NCI-H1436 treated with DMSO at 0.1 percent for 48 hours (cell line): ENCODE data around the gene MED15.

Source experiments
- DNase-seq: peaks from one replicate; lab custom pipeline; 2025; lab: John Stamatoyannopoulos, UW

The MED15 gene

DNA sequence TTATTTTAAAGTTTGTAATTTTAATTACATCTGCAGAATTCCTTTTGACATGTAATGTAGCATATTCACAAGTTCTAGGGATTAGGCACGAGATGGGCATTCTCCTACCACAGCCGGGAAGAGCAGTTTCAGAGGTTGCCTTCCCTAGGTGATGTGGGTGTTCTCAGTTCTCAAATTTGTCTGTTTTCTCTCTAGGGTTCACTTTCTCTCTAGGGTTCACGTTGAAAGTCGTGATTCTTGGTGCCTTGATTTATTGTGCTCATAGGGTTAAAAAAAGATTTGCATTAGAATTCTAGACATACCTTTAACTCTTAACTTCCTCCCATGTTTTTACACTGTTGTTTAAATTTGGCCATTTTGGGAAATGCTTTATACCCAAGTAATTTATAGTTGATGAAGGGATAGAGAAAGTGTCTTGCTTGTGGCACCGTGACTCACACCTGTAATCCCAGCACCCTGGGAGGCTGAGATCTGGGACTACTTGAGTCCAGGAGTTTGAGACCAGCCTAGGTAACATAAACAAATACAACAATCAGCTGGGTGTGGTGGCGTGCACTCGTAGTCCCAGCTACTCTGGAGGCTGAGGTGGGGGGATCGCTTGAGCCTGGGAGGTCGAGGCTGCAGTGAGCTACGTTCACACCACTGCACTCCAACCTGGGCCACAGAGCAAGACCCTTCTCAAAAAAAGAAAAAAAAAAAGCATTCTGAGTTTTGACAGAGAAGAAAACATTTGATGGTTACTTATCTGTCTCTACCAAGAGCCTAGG is 3.6 kb downstream of the MED15 start:
- DNase-seq: no peak

DNA sequence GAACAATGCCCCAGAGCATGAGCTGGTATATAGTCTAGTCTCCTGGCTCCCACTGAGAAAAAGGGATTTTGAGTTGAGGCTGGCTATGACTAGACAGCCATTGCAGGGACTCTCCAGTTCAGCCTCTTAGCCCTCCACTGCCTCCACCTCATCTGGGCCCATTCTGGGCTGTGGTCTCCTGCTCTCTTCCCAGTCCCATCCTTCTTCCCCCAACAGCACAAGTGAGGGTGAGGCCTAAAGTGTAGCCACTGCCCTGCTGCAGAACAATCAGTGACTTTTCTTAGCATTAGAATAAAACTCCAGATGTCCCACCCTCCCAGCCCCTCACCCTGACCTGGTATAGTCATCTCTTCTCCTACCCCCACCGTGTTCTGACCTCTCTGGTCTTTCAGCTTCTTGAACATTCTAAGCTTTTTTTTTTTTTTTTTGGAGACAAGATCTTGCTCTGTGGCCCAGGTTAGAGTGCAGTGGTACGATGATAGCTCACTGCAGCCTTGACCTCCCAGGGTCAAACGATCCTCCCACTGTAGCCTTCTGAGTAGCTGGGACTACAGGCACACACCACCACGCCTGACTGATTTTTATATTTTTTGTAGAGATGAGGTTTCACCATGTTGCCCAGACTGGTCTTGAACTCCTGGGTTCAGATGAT is 4.3 kb downstream of the MED15 start:
- DNase-seq: no peak

DNA sequence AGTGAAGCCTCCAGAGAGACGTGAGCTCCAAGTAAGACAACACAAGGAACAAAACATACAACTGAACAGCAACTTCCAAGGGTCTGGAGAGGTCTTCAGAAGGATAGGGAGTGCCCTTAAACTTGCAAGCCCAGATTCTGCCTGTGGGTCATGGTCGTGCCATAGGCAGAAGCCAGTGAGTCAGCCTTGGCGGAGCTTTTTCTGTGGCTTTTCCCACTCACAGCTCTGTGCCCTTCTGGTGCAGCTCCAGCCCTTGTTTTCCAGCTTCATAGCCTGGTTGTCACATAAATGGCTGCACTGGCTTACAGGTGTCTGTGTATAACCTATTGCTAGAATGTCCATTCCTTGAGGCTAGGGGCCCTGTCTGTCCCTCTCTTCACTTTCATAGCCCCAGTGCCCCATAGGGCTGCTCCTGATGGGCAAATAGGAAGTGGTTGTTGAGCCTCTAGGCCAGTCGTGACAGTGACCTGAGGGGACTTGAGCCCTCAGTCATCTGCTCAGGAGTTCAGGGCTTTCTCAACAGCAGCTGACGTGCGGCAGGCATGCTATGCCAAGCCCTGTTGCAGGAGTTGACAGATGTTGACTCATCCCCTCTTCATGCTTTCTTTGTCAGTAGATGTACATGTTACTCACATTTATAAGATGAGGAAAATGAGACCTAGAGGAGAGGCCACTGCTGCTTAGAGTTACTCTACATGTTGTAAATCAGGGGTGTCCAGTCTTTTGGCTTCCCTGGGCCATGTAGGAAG is 7.4 kb downstream of the MED15 start:
- DNase-seq: no peak

DNA sequence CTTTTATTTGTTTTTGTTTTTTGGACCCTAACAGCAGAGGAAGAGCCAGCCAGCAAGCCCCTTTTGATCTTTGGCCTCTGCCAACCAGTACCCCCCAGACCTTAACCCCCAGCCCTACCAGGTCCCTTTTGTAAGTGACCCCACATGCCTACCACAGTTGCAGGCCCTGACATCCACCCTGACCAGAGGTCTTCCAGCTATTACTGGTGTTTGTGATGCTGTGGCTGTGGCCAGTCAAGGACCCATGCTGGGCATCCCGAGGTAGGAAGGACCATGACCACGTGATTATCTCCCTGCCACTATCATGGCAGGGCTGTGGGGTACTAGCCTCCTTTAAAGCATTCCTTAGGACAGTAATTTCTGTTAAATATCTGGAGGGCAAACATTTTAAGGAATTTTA is 9.0 kb downstream of the MED15 start:
- no peak for DNase-seq

DNA sequence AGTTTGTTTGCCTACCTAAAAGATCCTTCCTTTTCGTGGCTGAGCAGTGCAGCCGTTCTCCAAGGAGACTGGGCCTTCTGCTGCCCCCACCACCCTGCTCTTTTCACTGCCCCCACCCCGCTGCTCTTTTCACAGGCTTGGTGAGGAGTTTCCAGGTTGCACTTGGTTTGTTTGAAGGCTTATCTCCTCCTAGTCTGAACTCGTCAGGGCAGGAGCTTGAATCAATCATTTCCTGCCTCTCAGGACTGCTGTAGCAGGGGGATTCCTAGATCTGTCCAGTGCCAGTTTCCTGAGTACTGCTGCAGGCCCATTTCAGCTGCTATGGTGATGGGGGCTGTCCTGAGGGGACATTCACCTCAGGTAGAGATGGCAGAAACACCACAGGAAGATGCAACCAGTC is 10.0 kb downstream of the MED15 start:
- no peak for DNase-seq

DNA sequence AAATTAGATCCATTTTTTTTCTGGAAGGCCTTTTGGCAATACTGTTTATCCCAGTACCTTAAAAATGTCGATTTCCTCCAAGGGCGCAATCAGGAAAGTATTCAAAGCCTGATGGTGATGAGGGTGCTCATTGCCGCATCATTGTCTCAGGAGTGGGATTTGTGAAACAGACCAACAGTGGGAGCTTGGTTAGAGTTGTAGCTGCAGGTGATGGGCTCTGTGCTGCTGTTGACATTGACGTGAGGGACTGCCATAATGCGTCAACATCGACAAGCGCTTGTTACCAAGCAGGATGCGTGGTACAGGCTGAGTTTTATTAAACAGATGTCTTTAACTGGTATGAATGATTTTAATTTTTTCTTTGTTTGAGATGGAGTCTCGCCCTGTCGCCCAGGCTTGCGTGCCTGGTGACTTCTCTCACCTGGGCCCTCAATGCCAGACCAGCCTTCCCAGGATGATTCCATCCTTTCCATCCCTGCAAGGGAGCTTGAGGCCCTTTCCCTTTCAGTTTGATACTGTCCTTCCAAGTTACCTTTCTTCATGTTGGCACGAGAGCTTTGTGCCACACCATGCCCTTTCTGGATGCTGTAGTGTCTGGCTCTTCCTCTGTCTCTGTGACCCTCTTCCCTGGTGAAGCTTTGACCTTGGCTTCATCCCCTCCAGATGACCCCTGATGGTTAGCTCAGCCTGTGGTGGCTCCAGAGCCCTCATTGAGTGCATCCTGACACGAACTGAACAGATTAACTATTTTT is 10.6 kb downstream of the MED15 start:
- DNase-seq: no peak

DNA sequence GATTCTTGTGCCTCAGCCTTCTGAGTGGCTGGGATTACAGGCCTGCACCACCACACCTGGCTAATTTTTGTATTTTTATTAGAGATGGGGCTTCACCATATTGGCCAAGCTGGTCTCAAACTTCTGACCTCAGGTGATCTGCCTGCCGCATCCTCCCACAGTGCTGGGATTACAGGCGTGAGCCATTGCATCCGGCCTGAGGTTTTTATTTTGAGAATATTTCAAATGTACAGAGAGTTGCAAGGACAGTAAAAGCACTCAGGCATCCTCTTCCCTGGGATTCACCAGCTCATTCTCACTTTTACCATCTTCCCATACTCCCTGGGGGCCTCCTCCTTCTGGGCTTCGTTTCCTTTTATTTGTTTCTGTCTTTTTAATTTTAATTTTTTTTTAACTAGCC is 12.1 kb downstream of the MED15 start:
- DNase-seq: no peak

DNA sequence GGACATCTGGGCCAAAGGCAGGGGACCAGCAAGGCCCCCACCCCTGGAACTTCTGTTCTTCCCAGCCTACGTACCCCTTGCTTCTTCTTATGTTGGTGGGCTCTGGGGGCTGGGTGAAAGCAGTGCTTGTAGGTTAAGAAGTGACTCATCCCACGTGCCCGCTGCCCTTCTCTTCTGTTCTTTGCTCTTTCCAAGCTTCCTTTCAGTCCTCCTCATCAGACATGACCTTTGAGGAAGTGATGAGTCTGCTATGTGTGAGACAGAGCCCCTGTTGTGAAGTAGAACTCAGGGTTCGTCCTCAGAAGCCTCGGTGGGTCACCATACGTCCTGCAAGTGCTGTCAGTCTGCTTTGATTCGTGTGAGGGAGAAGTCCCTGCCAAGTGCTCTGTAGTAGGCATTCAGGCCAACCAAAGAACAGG is 12.7 kb downstream of the MED15 start:
- no peak for DNase-seq

DNA sequence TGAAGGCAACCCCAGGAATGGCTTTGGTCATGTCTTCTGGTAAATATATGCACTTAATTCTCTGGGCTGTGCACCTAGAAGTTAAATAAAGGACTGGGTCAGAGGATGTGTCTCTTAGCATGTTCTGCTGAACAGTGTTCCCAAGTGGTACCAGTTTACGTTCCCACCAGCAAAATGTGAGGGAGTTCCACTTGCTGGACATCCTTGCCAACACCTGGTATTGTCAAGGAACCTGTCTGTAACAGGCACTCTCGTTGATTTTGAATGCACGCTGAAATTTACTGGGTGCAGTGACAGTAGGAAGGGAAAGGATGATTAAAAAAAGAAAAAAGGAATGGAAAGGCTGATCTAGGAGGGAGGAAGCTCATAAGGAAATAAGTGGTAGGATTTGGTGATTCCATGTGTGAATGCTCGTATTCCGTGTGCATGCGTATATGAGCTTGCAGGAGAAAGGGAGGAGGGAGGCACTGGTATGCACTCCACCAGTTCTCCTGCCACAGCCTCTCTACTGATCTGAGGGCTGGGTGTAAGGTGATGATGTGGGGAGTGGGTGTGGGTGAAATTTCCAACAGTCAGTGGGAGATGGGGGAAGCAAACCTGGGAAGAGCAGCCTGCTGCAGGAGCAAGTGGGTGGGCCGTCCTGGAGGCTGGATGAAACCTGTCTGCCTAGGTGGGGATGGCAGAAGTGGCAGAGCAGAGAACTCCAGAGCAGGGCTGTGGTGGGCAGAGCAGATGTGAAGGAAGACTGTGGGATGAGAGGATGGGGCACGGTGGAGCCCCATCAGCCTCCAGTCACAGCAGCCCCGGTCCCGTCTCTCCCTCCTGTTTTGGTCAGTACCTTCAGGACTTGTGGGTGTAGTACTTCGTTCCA is 15.0 kb downstream of the MED15 start:
- no peak for DNase-seq

DNA sequence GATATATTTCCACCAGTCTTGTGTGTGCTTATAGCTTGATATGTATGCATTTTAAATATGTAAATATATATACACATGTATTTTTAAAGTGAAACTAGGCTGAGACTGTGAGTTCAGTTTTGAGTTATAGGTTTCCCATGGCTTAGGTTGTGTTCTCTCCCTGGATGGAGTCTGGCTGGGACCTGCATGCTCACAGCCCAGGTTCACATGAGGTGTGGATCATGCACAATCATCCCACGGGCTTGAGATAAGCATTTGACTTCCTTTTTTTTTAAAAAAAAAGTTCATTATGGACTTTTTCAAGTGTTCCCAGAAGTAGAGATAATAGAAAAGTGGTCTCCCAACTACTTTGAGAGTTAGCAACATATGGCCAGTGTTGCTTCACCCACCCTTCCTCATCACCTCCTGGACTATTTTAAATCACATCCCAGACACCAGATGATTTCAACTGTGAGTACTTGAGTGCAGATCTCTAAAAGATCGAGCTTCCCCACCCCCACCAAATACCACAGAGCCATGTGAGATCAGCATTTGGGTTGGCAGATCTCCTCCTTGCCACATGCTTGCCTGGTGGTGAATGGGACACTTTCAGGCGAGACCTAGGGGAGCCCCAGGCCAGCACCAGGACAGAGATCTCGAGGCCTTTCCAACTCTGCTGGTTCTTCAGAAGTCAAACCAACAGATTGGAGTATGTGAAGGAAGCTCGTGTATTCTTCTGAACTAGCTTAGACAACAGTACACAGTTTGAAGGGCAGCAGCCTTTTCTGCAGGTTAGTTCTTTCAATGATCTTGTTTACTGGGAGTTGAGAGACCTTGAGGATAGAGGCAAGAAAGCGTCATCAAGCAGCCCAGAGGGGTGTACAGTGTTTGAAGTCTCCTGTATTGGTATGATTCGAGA is 15.9 kb downstream of the MED15 start:
- DNase-seq: no peak

DNA sequence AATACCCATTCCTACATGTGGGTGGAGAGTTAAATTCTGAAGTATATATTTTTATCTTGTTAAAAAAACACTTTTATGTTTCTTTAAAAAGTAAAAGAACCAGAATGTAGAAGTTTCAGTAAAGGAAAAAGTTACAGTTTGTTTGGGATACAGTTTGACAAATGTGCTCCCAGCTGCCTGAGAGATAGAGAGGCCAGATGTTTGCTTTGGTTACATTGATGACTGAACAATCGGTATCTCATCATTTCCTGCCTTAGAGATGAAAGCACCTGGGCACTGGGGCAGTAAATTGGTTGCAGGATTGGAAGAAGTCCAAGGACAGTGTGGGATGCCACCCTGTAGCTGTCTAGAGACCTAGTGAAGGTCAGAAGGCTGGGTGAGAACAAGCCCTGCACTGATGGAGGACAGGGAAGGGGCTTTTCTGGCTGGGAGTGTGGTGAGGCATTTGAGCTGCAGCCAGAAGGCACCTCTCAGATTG is 16.6 kb downstream of the MED15 start:
- DNase-seq: no peak

DNA sequence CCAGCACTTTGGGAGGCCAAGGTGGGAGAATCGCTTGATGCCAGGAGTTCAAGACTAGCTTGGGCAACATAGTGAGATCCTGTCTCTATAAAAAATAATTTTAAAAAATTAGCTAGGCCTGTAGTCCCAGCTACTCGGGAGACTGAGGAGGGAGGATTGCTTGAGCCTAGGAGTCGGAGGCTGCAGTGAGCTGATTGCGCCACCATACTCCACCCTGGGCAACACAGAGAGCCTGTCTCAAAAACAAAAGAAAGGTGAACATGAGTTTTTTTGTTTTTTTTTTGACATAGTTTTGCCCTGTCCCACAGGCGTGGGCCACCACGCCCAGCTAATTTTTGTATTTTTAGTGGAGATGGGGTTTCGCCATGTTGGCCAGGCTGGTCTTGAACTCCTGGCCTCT is 17.6 kb downstream of the MED15 start:
- no peak for DNase-seq

DNA sequence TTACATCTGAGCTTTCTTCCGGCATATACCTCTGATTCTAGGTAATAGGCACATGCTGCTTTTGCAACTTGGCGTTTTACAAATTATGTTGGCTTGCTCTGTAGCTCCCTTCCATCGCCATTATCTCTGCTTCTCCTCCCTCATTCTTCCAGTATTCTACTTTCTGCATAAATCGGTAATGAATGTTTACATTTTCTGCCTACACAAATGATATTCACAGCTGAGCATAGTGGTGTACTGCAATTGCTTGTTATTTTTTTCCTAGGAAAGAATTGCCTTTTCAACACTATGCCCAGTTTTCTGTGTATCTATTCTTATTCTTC is 18.9 kb downstream of the MED15 start:
- no peak for DNase-seq

DNA sequence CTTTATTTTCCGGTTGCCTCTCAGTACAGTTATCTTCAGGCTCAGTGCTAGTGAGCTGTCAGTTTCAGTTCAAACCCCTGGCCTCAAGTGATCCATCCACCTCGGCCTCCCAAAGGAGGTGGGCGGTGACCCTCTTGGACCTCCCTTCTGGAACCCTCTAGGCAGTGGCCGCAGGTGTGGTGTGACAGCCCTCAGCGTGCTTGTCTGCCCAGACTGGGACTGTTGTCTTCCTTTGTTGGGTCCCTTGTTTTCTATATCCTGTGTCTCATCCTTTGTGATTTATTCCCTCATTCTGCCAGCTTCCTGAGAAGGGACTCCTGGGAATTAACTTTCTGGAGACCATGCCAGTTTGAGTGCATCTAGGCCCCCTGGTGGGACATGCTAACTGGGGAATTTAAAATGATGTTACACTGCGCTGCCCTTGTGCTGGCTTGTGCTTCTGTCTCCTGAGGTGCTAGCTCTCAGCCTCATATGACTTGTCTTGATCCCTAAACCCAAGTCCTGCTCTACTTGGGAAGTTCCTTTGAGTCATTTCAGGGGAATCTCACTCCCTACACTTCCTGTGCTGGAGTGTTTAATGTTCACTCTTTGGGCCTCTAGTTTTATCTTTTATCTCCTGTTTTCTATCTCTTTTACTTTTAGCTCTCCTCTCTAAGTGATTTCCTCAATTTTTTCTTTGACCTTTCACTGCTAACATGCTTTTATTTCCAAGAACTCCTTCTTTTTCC is 19.4 kb downstream of the MED15 start:
- no peak for DNase-seq

DNA sequence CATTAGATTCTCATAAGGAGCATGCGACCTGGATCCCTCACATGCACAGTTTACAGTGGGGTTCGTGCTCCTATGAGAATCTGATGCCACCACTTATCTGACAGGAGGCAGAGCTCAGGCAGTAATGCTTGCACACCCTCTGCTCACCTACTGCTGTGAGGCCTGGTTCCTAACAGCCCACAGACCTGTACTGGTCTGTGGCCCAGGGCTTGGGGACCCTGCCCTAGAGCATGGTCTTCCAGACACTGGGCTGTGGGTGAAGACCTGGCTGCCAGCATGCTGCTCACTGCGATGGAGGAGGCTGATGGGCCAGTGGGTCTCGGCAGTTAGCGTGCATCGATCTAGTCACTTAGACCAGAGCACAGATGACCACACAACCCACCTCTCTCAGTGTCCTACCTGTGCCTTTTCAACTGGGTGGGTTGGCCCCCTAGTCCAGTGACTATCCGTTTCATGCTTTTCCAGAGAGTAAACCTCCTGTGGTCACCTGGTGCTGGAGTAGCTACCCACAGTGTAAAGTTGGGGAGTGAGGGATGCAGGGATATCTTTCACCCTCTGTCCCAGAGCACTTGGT is 21.1 kb downstream of the MED15 start:
- no peak for DNase-seq

DNA sequence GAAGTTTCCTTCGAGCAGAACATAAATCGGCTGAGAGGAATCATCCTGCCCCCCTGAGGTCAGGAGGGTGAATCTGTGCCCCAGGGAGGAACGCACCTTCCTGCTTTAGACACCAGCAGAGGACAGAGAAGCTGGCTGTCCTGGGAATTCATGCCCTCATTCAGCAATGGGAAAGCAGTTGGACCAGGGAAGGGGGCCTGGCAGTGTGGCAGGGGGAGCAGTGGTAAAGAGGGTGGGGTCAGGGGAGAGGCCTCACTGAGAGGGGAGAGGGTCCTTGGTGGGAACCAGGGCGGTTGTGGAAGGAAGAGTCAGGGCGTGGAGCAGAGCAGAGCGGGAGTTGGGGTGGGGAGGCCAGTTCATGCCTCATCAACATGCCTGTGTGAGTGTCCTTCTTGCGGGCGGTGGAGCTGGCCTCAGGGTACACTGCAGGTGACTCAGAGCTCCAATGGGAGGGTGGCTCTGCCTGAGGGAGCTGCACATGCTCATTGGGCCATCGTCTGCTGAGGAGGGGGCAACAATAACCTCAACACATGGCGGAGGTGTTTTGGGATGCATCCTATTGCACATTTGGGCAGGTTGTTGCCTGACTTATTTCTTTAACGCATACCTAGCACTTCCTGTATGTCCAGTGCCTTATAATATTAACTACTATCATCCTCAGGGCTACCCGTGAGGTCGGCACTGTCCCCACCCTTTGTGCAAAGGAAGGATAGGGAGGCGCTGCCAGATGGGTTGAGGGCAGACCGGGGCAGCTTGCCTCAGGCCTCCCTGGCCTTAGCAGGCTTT is 23.2 kb downstream of the MED15 start:
- DNase-seq: no peak

DNA sequence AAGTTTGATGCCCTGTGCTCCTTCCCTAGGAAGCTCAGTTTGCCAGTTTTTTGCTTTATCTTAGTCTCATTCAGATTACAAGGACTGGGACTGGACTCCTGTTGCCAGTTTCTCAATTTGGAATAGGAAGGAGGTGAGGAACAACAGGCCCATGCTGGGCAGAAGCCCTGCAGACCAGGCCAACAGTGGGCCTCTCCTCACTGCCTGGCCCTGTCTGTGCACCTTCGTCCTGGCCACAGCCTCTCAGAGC is 23.7 kb downstream of the MED15 start:
- DNase-seq: no peak

DNA sequence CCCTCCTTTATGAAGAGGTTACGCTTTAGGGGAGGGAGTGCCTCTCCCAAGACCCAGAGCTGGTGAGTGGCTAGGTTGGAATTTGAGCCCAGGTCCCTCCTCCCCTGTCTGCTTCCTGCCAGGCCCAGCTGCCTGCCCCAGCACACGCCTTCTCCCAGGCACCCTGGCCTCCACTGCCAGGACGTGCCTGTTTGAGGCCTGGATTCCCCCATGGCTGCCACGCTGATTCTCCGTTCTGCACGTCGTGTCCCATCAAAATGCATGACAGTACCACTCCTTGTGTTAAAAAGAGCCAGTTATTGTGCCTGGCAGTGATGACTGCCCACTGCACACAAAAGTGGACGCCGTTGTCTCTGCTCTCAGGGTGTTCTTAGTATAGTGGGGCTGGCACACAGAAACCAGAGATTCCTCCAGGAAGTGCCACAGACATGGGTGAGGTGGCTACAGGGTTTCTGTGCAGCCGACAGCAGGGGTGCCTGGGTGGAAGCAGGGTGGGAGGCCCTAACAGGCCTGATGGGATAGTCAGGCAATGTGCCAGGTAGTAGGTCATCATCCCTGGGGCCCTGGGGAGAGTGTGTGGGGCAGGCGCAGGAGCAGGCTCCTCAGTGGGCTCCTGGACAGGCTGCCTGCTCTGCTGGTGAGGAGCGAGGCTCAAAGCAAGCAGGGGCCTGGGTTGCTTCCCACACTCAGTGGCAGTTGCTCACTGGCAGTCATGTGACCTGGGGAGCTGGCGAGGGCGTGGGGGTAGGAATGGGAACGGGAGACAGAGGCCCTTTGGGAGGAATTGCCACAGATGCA is 24.2 kb downstream of the MED15 start:
- DNase-seq: no peak
